OCI-LY7 (cell line): Measurements from ENCODE around the gene BHLHE40. TPM values are rescaled to one million over a fixed set of nuclear protein-coding genes. Genes with fewer than 3 reads are reported as not detected.

ENCODE experiments used
- BruUV-seq: library from RNA; stranded (reverse); fragments of 400-500 nt; replicated peaks from 2 replicates; lab custom pipeline; 2021; lab: Mats Ljungman, UMichigan
- CTCF ChIA-PET: fragments of 300-600 bp; sonication (Branson Sonifier 250); formaldehyde crosslinking; loops from one replicate; lab custom pipeline; 2022; ENCODE audit warnings: antibody characterized with exemption; ENCODE audit not compliant: unreplicated experiment; lab: Charles Lee
- POLR2A ChIA-PET: fragments of 300-600 bp; sonication (Branson Sonifier 250); formaldehyde crosslinking; loops from one replicate; lab custom pipeline; 2022; ENCODE audit warnings: antibody characterized with exemption; lab: Charles Lee
- DNase-seq: peaks from one replicate; pipeline ENCODE4 v3.0.0-alpha.2; 2015; ENCODE audit warnings: low spot score
- H2AFZ ChIP-seq: fragments of 200-600 bp; sonication (generic), shearing (Covaris generic); 2 replicates; pipeline ENCODE4 v1.6.1; 2014; ENCODE audit warnings: mild to moderate bottlenecking, antibody characterized with exemption, low read length, moderate library complexity
- H3K27ac ChIP-seq: fragments of 200-600 bp; sonication (generic); 2 replicates; pipeline ENCODE4 v1.5.1; 2014; ENCODE audit warnings: mixed run types, low read depth, mild to moderate bottlenecking, moderate library complexity, low read length, inconsistent platforms; ENCODE audit not compliant: poor library complexity, severe bottlenecking
- H3K36me3 ChIP-seq: fragments of 200-600 bp; sonication (generic); 2 replicates; pipeline ENCODE4 v1.6.1; 2014; ENCODE audit warnings: mild to moderate bottlenecking, antibody characterized with exemption, low read length, moderate library complexity, mixed read lengths; ENCODE audit not compliant: insufficient read depth
- H3K4me1 ChIP-seq: fragments of 200-600 bp; sonication (generic); 2 replicates; pipeline ENCODE4 v1.5.1; 2014; ENCODE audit warnings: mild to moderate bottlenecking, low read length; ENCODE audit not compliant: insufficient read depth, poor library complexity, severe bottlenecking
- H3K4me2 ChIP-seq: fragments of 200-600 bp; sonication (generic); 2 replicates; pipeline ENCODE4 v1.6.1; 2014; ENCODE audit warnings: mild to moderate bottlenecking, low read length
- H3K4me3 ChIP-seq: fragments of 200-600 bp; sonication (generic); 2 replicates; pipeline ENCODE4 v1.5.1; 2014; ENCODE audit warnings: mild to moderate bottlenecking, low read depth, low read length; ENCODE audit not compliant: poor library complexity, severe bottlenecking
- H3K79me2 ChIP-seq: fragments of 200-600 bp; sonication (generic); 2 replicates; pipeline ENCODE4 v1.6.1; 2016; ENCODE audit warnings: low read depth, mild to moderate bottlenecking, low read length, moderate library complexity, mixed read lengths; ENCODE audit not compliant: insufficient read depth
- H3K9me2 ChIP-seq: fragments of 200-600 bp; sonication (generic); 2 replicates; pipeline ENCODE4 v1.6.1; 2016; ENCODE audit warnings: mild to moderate bottlenecking, low read length, mixed read lengths; ENCODE audit not compliant: insufficient read depth
- H3K9me3 ChIP-seq: fragments of 200-600 bp; sonication (generic); 2 replicates; pipeline ENCODE4 v1.6.1; 2014; ENCODE audit warnings: mild to moderate bottlenecking, mixed run types, low read length, mixed read lengths
- H4K20me1 ChIP-seq: fragments of 200-600 bp; sonication (generic); 2 replicates; pipeline ENCODE4 v1.6.1; 2014; ENCODE audit warnings: mild to moderate bottlenecking, antibody characterized with exemption, low read length, moderate library complexity, mixed read lengths; ENCODE audit not compliant: insufficient read depth
- CTCF ChIP-seq: fragments of 200-600 bp; sonication (generic); conservative IDR thresholded peaks from 2 replicates; pipeline ENCODE4 v1.5.1; 2014; ENCODE audit warnings: mild to moderate bottlenecking, antibody characterized with exemption, low read length, moderate library complexity, mixed read lengths
- EZH2phosphoT487 ChIP-seq: fragments of 200-600 bp; sonication (generic); IDR thresholded peaks from 2 replicates; pipeline ENCODE4 v1.6.1; 2018; ENCODE audit warnings: low read depth, borderline replicate concordance, mild to moderate bottlenecking, mixed run types, antibody characterized with exemption, low read length, moderate library complexity, mixed read lengths
- intact Hi-C: fragments of 100-400 bp; cut with micrococcal nuclease; formaldehyde crosslinking; loops from one replicate; pipeline ENCODE4 v1.10.0; 2022; ENCODE audit not compliant: unreplicated experiment
- total RNA-seq, 2 experiments: library from RNA; depleted of rRNA in 1 of 2; stranded (reverse); fragments of >200 nt in 1 of 2; shearing (Covaris generic) in 1 of 2; gene quantifications; 2 replicates each; pipeline ENCODE4 v1.2.3, GENCODE V29; 2014 to 2022

Gene BHLHE40
- total RNA-seq, 2 experiments from 2014 or later: 0.11 to 0.35 TPM

- POLR2A ChIA-PET: no interaction called here
- no peak overlapping the region for H3K4me3 ChIP-seq
- H3K4me2 ChIP-seq: no peak overlapping the region
- H3K79me2 ChIP-seq: no peaks in the 10 kb centered on the region
- no peaks in the 10 kb centered on the region for H3K9me2 ChIP-seq
- no peaks in the 10 kb centered on the region for H3K4me1 ChIP-seq
- no peak overlapping the region for H3K27ac ChIP-seq
- H4K20me1 ChIP-seq: no peaks in the 10 kb centered on the region
- BruUV-seq: no TSS peak
- H3K36me3 ChIP-seq: no peaks in the 10 kb centered on the region
- CTCF ChIA-PET: interaction anchor here (1.0 kb wide), 1 partner anchor 10 kb away, joined by 4 read pairs; no protein-coding TSS in a partner anchor
- TF ChIP-seq EZH2phosphoT487: no peak
- no peak for TF ChIP-seq CTCF
- DNase-seq: no peak
- intact Hi-C loops: no loop called here
- no peaks in the 10 kb centered on the region for H3K9me3 ChIP-seq
- H2AFZ ChIP-seq: no peak overlapping the region
Measured at GRCh38 chr3:4996771-4997291, 17.6 kb downstream of the BHLHE40 start.

GRCh38 chr3:4997946-4998345, 18.7 kb downstream of the BHLHE40 start:
- Histone ChIP-seq H3K27ac (no peak overlapping the region), H3K9me3 (no peaks in the 10 kb centered on the region), H3K79me2 (no peaks in the 10 kb centered on the region), H4K20me1 (no peaks in the 10 kb centered on the region), H3K36me3 (no peaks in the 10 kb centered on the region), H2AFZ (no peak overlapping the region), H3K9me2 (no peaks in the 10 kb centered on the region), H3K4me1 (no peaks in the 10 kb centered on the region), H3K4me3 (no peak overlapping the region), H3K4me2 (no peak overlapping the region)
- BruUV-seq: no TSS peak
- TF ChIP-seq EZH2phosphoT487 (no peak), CTCF (no peak)
- ChIA-PET CTCF (no interaction called here), POLR2A (interaction anchor here (0.5 to 1.2 kb wide), 2 partner anchors 13 to 40 kb away, joined by 3 read pairs; no protein-coding TSS in a partner anchor)
- intact Hi-C loops: no loop called here
- no peak for DNase-seq

- no peak overlapping the region for H3K27ac ChIP-seq
- intact Hi-C loops: no loop called here
- POLR2A ChIA-PET: interaction anchor here (1.3 kb wide), 1 partner anchor 15 kb away, joined by 3 read pairs; no protein-coding TSS in a partner anchor
- no peaks in the 10 kb centered on the region for H3K79me2 ChIP-seq
- no peaks in the 10 kb centered on the region for H3K36me3 ChIP-seq
- H2AFZ ChIP-seq: no peak overlapping the region
- CTCF ChIA-PET: no interaction called here
- no peak for TF ChIP-seq EZH2phosphoT487
- no peak for TF ChIP-seq CTCF
- DNase-seq: no peak
- H3K9me3 ChIP-seq: no peaks in the 10 kb centered on the region
- no peak overlapping the region for H3K4me2 ChIP-seq
- H3K4me3 ChIP-seq: no peak overlapping the region
- H3K4me1 ChIP-seq: no peaks in the 10 kb centered on the region
- H4K20me1 ChIP-seq: no peaks in the 10 kb centered on the region
- no TSS peak for BruUV-seq
- H3K9me2 ChIP-seq: no peaks in the 10 kb centered on the region
Measured at GRCh38 chr3:4999531-5000184, 20.4 kb downstream of the BHLHE40 start.
